HG02763 (cell line): ENCODE results near the gene MGMT.
A peak's percentile ranks its signal among the peaks of the same experiment; 100 is the strongest.

Experiments used
- ATAC-seq: cut with Tn5 transposase; IDR thresholded peaks from one replicate; pipeline ENCODE4 v1.9.1; 2021; ENCODE audit warnings: mild to moderate bottlenecking, moderate library complexity; ENCODE audit not compliant: unreplicated experiment

The MGMT gene

GRCh38 chr10:129450391-129450790 lies 16.6 kb upstream of the MGMT start:
- no peak for ATAC-seq

GRCh38 chr10:129455625-129456024 lies 11.4 kb upstream of the MGMT start:
- no peak for ATAC-seq

- no peak for ATAC-seq
These were observed 7.1 kb upstream of the MGMT start for GRCh38 chr10:129459762-129460539.

GRCh38 chr10:129462257-129462795 lies 4.7 kb upstream of the MGMT start:
- ATAC-seq: no peak

- no peak for ATAC-seq
These were observed 2.8 kb upstream of the MGMT start for GRCh38 chr10:129464251-129464650.

GRCh38 chr10:129465796-129466702 lies 992 bp upstream of the MGMT start:
- ATAC-seq: peak; percentile 5

- ATAC-seq: peak; percentile 0
These were observed 471 bp downstream of the MGMT start for GRCh38 chr10:129467359-129468064.

- ATAC-seq: no peak
These were observed 1.1 kb downstream of the MGMT start for GRCh38 chr10:129468187-129468586.

- ATAC-seq: no peak
These were observed 3.2 kb downstream of the MGMT start for GRCh38 chr10:129470103-129470851.

- no peak for ATAC-seq
These were observed 4.6 kb downstream of the MGMT start for GRCh38 chr10:129471447-129472175.

GRCh38 chr10:129472696-129473555 lies 5.9 kb downstream of the MGMT start:
- ATAC-seq: no peak

GRCh38 chr10:129474642-129475041 lies 7.6 kb downstream of the MGMT start:
- ATAC-seq: no peak

GRCh38 chr10:129476431-129476830 lies 9.4 kb downstream of the MGMT start:
- no peak for ATAC-seq

- no peak for ATAC-seq
These were observed 10.0 kb downstream of the MGMT start for GRCh38 chr10:129477051-129477450.

GRCh38 chr10:129481641-129482040 lies 14.6 kb downstream of the MGMT start:
- no peak for ATAC-seq

GRCh38 chr10:129483430-129484010 lies 16.5 kb downstream of the MGMT start:
- no peak for ATAC-seq

- ATAC-seq: no peak
These were observed 19.8 kb downstream of the MGMT start for GRCh38 chr10:129486805-129487204.

GRCh38 chr10:129491123-129491734 lies 24.2 kb downstream of the MGMT start:
- no peak for ATAC-seq
